GM19328 (cell line): ENCODE data around the gene NRG3.

Experiments
- ATAC-seq: cut with Tn5 transposase; IDR thresholded peaks from one replicate; pipeline ENCODE4 v1.9.1; 2021; ENCODE audit warnings: mild to moderate bottlenecking, moderate library complexity; ENCODE audit not compliant: unreplicated experiment

Gene NRG3

DNA sequence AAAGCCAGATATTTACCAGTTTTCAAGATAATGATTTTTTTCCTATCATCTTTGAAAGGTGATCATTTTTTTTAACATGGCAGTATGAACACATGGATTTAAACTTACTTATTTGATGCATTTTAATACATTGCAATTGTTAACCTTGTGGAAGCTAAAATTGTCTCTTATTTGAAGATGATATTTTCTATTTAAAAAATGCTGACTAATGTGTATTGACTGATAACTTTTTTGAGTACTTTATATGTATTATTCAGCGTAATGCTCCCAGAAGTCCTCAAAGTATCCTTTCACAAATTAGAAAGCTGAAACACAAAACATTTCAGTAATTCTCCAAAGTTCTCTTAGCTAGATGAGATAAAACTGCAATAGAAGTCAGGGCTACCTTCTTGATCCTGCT lies 677.3 kb downstream of the NRG3 start:
- no peak for ATAC-seq

DNA sequence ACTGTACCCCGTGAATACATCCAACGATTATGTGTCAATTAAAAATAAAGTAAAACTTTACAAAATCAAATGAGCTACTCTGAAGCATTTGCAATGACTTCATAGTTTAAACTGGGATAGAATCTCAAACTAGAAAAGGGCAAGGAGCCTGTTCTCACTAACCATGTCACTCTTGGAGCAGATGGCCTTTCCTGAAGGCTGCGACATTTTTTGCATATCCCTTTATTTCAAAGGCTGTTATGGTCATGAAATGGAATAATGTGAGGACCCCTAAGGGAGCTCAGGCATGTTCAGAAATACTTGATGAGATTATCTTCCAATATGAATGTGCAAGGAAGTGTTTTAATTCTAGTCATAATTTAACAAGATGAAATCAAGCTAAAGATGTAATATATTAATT lies 679.4 kb downstream of the NRG3 start:
- ATAC-seq = no peak

DNA sequence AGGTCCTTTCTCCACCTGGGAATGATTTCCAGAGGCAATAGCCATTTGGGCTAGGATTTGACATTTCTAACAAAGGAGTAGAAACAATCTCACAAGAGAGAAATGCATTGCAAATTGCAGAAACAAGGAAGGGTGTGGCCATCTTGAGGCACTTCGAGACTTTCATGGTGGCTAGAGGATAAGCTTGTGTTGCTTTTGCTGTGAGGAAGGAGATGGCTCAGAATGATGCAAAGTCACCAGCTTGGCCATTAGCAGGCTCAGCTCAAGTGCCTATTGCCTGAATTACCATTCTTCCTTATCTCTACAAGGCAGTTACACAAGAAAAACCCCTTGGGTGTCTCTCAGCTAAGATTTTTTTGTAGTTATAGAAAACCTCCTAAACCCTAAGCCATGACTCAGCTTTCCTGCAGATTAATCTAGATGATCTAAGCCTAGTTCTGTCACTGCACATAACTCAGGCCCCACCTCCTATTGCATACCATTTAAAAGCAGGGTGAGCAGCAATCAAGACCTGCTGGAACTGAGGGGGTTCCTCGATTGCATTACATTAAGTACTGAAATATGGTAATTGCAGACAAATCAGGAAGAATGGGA lies 683.1 kb downstream of the NRG3 start:
- no peak for ATAC-seq

DNA sequence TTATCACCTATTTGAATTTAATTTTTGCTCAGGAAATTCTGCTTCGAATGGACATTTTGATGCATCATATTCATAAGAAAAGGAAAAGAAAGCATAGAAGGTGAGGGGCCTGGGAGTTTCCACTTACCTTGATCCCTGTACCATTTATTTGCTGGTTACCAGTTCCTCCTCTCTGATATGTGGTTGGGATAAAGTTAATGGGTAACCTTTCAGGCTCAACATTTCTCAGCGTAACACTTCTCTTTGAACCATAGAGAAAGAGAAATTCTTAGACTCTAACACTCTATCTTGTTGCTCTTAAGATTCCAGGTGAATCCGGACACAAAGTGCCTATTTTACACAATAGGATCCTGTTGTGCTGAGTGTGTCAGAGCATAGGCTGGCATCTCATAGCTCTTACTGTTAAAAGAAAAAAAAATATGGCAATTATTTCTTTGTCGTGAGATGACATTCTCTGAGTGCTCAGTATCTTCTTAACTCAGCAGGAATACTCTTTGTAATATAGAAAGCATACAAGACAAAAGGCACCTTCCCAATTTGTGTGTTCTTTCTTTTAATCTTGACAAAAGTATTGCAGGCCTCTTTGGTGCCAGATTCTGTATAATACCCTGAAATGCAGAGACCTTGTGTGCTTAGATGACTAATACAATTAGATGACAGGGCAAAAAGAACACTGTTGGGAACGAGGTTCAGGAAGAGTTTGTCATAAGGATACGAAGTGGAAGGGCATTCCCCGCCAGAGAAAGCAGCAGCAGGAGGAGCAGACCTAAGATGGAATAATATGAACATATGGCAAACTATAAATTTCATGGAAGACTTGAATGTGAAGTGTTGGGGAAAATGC lies 689.6 kb downstream of the NRG3 start:
- no peak for ATAC-seq

DNA sequence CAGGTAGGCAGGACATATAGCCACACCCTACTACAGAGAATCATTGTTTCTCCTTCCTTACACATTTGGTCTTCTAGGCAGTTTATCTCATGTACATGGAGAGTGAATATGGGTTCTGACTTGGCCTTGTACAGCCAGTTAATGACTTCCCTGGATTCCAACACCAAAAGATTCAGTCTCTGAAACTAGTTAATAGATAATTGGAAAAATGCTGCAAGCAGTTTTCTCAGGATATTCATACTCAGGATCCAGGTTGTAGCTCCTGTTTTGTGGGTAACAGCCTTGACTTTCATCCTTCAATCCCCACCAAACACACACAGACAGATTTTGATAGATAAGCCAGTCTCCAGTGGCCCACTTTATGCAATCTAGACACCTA lies 690.2 kb downstream of the NRG3 start:
- no peak for ATAC-seq

DNA sequence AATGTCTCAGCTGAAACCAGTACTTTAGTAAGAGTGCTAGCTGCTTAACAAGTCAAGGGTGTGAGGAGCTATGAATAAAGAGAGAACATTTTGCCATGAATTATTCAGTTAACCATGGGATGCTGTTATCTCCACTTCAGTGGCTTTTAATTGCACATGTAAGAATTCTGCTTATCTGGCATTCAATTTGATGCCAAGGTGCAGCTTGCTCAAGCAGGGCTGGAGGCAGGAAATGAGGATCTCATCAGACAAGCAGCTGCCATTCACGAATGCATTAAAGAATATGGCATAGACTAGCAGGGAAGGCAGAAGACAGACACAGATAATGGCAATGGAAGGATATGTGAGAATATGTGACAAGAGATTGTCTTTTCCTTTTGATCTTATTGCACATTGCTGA lies 697.8 kb downstream of the NRG3 start:
- no peak for ATAC-seq

DNA sequence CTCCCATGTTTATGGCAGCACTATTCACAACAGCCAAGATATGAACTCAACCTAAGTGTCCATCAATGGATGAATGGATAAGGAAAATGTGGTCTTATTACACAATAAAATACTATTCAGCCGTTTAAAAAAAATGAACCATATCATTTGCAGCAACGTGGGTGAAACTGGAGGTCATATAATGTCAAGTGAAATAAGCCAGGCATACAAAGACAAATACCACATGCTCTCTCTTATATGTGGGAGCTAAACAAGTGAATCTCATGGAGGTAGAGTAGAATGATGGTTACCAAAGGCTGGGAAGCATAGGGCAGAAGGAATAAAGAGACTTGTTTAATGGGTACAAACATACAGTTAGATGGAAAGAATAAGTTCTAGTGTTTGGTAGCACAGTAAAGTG lies 699.1 kb downstream of the NRG3 start:
- ATAC-seq = no peak

DNA sequence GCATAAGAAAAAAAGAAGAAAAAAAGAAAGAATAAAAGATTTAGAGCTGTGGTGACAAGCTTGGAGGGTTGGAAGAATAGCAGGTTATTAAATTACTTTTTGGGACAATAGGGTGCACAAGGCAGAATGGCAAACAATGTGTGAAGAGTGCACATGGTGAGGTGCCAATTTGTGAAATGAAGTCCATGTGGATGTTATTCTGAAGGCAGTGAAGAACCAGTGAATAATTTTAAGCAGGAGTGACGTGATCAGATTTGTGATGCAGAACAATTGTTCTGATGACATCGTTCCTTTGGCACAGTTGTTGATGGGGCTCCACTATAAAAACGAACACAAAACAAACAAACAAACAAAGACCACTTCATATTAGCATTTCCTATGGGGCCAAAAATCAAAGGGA lies 700.3 kb downstream of the NRG3 start:
- no peak for ATAC-seq

DNA sequence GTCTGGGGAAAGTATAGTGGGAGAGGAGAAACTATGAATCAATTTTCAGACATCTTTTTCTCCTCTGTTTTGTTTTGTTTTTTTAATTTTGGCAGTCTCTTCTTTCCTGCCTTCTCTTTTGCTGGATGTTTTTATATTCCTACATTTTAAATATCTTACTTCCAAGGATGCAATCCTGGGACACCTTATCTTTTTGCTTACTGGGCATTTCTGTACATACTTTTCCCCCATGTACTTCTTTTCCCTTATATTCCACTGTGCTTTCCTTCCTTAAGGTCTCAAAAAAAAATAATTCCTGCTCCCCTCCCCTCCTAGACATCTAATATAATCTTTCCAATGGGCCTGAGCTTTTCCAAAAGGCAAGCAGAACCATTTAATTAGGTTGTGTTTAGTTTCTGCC lies 701.1 kb downstream of the NRG3 start:
- no peak for ATAC-seq

DNA sequence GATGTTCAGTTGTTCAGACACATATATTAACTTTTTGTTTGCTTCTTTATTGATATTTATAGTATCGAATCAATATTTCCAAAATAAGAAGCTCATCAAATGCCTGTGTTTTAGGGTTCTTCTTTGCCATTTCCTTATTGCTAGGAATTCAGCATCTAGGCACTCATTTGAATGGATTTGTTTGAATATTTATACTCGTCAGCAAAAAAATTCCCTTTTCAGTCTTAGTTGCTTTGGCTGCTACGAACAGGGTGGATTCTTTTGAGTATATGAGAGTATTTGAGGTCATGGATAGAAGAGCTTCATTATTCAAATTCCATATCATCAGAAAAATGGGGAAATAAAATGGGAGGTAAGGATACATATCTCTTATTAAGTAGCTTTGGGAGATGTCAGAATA lies 706.9 kb downstream of the NRG3 start:
- no peak for ATAC-seq

DNA sequence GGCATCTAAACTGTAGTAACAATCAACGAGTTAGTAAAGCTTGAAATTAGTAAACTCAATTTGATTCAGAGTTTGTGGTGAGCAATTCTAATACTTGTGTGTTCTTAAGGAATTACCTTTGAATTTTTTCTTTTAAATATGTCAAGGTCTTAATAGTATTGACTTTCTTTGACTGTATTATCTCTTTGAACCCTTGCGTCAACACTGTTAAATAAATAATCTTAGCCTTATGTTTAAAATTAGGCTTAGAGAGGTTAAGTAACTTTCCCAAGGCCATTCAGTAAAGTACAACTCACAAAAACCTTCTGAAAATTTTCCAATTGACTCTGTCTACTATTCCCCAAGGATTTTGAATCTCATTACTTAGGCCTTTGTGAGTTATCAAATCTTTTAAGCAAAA lies 716.4 kb downstream of the NRG3 start:
- ATAC-seq = no peak

DNA sequence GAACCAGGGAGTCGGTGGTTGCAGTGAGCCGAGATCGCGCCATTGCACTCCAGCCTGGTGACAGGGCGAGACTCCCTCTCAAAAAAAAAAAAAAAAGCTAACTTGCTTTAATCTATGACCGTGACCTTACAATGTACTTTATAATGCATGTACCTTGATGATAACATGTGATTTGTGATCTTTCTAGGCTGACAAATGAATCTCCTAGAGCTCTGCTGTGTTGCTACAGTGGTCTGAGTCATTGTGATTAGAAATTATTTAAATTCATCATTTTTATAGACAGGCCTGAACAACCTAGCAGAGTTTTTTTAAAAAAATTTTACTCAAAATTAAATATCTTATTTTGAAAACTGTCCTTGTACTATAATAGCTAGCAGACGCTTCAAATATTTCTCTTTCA lies 722.8 kb downstream of the NRG3 start:
- no peak for ATAC-seq

DNA sequence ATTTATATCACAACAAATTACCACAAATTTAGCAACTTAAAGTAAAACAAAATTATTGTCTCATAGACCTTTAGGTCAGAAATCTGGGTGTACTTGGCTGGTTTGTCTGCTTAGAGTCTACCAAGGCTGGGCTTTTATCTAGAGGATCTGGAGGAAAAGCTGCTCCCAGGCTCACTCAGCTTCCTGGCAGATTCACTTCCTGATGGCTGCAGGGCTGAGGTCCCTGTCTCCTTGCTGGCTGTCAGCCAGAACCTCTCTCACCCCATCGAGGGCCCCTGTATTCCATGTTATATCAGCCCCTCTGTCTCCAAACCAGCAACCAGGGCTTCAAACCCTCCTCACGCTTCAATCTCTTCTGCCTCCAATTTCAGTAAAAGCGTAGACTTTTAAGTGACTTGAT lies 734.9 kb downstream of the NRG3 start:
- no peak for ATAC-seq

DNA sequence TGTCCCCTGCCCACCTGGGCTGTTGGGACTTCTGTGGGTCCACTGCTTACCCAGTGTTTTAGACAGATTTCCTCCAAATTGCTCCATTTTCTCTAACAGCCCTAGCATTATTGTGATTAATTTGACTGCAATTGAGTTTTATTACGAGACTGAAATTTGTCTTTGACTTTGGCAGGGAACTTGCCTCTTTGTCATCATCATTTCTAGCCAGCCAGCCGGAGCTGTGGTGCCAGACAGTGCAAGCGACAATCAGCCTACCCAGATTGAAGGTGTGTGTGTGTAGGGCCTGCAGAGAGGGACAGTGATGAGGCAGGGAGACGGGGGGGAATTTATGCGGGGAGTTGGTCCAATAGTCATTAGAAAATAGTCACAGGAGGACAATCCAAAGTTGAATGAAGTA lies 743.0 kb downstream of the NRG3 start:
- no peak for ATAC-seq

DNA sequence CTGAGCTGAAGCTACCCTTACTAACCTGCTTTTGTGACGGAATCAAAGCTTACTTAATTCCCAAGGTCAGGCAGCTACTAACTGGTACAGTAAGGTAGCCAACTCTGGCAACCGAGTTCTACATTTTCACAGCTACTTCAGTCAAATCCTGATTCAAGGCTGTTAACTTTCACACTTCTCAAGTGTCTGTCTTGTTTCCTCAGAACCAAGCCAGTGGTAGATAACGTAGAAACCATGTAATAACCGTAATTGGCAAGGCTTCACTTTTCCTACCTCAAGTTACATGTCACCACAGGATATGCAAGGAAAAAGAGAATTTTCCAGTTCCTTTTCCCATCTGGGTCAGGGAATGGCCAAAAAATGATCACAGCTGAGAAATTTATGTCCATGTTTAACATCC lies 746.7 kb downstream of the NRG3 start:
- ATAC-seq = no peak

DNA sequence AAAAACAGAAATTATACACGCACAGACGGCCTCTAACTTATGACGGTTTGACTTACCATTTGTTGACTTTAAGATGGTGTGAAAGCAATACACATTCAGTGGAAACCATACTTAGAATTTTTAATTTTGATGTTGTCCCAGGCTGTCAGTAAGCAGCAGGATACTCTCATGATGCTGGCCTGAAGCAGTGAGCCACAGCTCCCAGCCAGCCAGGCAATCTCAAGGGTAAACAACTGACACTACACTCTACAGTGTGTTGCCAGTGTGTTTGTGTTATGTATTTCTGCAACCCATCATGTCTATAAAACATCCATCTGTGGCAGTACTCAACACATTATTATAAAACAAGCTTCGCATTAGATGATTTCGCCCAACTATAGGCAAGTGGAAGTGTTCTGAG lies 747.5 kb downstream of the NRG3 start:
- no peak for ATAC-seq

DNA sequence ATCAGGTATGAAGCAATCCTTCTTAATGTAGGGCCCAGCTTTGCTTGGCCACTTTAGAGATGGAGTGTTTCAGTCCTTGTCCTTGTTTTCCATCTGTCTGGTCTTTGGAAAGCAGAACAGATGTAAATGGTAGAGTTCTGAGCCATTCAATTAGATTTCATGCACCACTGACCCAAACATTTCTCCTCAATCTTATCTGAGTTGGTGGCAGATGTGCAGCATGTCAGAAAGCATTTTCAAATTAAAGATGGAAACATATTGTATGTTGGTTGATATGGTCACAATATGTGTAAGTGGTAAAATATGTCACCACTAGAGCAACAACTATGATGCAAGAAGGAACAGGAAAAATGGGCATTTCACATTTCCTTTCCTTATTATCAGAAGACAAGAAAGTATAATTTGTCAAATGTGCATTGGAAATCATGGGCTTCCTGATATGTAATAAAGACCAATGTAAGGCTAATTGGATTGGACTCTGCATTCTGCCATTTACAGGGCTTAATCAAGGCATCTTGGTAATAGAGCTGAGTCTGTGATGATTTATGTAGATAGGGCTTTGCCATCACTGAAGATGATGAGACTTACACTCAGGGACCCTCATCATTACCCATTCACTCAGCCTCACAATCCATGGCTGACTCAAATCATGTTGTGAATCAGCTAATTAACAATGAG lies 750.7 kb downstream of the NRG3 start:
- ATAC-seq = no peak

DNA sequence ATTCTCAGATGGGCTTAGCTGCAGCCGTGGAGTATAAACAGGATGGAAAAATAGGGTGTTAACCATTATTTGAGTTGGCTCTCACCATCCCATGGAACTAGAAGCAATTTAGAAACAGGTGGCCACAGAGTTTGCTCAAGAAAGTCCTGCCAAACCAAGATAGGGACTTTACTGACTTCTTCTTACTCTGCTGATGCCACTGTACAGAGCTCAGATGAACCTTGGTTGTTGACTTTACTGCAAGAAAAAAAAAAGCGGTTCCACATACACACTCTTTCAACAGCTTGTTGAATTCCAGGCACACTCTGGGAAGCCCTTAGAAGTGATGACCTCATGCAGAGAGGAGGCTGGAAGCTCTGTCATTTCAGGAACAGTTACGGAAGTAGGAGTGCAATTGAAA lies 753.4 kb downstream of the NRG3 start:
- ATAC-seq = no peak

DNA sequence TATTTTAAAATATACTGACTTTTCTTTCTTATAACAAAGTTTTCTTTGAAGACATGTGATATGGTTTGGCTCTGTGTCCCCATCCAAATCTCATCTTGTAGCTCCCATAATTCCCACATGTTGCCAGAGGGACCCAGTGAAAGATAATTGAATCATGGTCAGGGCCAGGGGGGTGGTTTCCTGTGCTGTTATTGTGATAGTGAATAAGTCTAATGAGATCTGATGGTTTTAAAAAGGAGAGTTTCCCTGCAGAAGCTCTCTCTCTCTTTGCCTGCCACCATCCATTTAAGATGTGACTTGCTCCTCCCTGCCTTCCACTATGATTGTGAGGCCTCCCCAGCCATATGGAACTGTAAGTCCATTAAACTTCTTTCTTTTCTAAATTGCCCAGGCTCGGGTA lies 768.1 kb downstream of the NRG3 start:
- no peak for ATAC-seq

DNA sequence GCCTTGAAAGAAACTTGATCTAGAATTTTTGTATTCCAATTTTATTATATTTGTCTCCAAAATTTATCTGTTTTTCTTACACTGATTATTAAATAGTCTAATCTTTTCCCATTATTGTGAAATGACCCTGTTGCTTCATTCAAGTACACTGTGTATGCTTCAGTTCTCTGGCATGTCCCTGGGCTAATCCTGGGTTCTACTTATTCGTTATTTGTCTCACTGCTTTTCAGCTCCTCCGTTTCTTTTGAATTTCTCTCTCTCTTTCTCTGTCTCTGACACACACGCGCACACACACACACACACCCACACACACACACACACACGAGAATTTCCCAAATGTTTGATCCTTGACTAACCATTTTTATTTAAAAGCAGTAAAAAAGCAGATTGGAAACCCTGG lies 768.6 kb downstream of the NRG3 start:
- ATAC-seq = no peak

DNA sequence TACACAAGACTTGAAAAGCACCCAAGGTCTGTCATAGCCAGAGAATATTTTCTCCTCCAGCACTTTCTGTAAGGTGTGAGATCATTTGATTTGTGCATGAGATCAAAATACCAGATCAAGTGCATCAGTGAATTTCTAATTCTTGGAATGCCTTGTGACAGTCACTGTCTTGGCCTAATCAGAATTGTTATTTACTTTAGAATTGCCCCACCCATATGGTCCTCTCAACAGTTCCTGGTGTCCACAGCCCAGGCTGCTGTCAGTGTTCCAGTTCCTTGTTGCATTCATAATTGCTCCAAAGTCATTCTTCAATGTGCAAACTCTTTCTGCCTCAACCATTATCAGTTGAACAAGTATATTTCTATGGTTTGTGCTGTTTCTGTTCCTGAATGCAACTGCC lies 770.2 kb downstream of the NRG3 start:
- no peak for ATAC-seq
